Stimulated activated CD8-positive, alpha-beta memory T cell treated with anti-CD3 and anti-CD28 coated beads, Interleukin-4, amount 100 ng/mL, for 24 hours (primary cell): ENCODE measurements around the gene NR1H4.
"Not testable (repeated sequence)": the region's sequence is repeated elsewhere in the genome, so short reads cannot be mapped to it uniquely, and the experiment has no call there.

Source experiments
- DNase-seq: peaks from one replicate; pipeline ENCODE4 v3.0.0-alpha.2; 2020; ENCODE audit warnings: low read depth

NR1H4 gene

DNA sequence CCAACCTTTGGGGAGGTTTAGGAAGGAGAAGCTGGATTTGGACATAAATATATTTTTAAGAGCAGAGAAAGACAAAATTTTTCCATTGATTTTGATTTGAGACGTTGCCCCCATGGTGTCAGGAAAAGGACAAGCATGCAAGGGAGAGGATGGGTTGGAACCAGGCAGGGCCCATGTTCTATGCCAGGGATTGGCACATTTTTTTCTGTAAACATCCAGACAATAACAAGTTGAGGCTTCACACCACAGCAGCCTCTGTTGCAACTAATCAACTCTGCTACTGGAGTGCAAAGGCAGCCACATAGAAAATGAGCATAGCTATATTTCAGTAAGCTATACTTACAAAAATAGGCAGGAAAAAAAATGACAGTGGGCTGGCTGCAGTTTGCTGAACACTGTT lies 44.7 kb downstream of the NR1H4 start:
- DNase-seq: no peak

DNA sequence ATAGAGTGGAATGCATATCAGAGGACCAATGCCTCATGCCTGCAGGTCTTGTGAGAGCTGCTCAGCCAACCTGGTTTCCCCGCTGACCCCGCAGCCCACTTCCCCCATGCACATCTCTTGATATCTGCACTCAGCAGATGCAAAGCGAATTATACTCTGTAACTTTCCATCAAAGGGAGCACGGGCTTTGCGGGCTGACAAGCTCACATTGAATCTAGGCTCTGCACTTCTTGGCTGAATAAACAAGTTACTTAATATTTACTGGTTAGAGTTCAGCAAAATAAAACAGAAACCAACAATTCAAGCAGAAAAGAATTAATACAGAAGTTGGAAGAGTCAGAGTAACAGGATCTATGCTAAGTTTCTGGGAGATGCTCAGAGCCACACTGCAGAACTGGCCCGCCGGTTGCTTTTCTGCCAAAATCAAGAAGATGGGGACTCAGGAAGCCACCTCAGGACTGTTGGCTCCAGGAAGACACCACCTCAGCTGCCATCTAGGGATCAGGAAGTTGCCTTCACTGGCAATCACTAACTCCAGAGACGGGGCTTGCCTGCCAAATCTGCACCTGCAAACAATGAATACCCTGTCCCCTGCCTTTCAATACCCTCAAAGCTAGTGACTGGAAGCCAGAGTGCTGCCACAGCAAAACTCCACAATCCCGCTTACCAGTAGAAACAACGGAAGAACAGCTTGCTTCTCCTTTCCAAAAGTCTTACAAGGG lies 46.5 kb downstream of the NR1H4 start:
- no peak for DNase-seq

DNA sequence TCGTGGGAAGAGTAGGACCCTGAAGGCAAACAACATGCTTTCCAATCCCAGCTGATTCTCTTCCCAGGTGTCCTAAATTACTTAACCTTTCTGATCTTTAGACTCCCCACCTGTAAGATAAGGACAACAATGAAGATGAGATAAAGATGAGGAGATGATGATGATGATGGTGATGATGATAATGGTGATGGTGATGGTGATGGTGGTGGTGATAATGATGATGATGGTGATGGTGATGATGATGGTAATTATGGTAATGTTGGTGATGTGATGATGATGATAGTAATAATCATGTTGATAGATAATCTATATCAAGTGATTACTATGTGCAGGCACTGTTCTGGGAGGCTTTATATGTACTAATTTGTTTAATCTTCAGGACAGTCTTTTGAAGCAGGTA lies 48.3 kb downstream of the NR1H4 start:
- no peak for DNase-seq

DNA sequence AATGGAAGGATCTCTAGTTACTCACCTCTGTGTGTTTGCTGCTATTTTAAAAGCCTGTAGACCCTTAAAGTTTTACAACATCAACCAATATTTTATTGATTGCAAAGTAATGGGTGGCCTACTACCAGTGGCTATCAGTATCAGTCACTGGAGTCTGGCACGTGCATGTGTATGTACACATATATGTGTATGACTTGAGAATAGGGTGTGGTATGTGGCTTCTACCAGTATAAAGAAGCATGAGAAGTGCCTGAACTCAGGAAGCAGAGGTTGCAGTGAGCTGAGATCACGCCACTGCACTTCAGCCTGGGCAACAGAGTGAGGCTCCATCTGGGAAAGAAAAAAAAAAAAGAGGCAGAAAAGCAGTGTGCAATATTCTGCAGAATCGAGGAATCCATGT lies 54.4 kb downstream of the NR1H4 start:
- DNase-seq: no peak

DNA sequence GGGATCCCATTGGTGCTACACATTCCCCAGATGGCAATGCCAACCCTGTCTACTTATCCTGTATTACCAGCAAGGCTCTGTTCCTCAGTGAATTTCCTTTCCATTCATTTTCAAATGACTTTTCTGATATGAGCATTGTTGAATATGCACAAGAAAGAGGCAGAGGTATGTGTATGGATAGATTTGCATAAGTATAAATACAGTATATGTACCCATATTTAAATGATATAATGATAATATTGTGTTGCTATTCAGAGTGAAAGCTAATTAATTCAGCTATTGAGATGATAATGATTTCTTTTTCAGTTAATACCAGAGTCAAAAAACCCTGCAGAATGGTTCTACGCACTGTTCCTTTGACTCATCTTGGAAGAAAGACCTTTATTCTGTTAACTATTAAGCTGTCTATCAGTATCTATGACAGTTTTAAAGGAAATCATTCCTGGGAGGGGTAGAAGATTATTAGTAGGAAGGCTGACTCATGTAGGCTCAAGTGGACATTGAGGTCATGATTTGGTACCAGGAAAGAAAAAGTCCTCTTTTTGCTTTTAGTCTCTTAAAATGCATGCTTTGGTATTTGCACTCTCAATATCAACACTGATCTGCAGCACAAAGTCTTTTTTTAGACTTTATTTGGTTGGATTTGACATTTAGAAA lies 54.9 kb downstream of the NR1H4 start:
- DNase-seq: no peak

DNA sequence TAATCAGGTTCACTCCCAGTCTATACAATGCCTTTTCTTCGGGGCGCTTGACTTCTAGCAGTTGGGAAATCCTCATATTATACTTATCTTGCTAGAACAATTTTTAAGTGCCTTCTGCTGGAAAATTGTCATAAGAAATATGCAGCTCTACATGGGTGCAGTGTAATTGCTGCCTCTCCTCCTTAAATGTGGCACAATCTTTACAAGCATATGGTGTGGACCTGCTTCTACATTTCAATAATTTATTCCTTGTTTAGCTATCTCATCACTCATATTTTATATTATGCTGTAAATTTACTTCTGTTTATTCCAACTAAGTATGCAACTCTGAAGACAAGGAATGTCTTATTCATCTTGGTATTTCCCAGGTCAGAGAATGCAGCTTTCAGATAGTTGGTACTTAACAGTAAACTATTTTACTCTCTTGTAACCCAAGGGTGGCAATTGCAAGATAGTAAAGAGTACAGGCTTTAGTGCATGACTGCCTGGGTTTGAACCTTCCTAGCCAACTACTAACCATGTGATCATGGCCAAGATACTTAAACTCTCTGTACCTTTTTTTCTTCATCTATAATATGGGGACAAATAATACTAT lies 56.2 kb downstream of the NR1H4 start:
- no peak for DNase-seq

DNA sequence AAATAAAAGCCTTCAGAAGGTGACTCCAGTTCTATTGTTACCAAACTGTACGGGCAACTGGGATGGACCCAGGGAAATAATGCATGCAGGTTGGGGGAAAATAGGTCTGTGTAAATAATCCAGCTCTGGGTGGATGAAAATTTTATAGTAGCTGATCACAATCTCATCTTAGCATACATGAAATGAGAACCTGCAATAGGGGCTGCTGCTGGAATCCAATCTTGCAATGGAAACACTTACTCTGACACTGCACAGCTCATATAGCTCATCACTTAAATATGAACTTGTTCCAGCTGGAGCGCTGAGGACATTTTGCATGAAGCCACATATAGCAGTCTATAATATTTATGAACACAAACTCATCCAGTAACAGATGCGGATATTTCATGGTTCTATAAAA lies 59.7 kb downstream of the NR1H4 start:
- DNase-seq: no peak

DNA sequence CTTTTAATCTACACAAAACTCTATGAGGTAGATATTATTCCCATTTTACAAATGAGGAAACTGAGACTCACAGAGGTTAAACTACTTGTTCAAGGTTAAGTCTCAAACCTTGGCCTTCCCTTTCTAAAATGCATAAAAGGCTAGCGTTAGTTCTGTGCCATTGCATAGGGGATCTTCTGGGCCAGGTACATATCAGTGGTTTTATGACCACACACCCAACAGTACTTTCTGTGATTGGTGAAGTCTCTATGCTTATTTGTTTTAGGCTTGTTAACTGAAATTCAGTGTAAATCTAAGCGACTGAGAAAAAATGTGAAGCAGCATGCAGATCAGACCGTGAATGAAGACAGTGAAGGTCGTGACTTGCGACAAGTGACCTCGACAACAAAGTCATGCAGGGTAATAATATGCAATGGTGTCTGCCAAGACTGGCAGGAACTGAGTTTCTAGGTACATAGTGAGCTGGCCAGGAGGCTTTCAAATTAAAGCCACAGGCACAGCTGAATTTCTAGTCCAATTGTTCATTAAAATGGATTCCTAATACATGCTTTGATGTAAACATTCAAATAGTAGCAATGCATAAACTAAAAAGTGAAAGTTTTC lies 61.1 kb downstream of the NR1H4 start:
- no peak for DNase-seq

DNA sequence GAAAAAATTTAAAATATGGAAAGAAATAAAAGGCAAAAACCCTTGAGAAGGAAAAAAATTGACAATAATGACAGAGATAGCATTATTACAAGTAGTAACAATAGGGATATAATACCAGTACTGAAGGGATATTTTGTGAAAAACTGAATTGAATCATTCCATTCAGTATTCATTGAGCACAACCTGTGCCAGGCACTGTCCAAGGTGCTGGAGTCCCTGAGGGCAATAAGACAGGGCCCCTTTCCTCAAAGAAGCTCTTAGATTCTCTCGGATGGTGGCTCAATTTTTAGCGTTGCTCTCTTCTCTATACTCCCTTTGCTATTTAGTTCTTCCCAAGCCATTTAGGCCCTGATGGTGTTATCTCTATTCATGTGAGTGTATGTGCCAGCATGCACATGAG lies 65.5 kb downstream of the NR1H4 start:
- DNase-seq: peak; percentile 1

DNA sequence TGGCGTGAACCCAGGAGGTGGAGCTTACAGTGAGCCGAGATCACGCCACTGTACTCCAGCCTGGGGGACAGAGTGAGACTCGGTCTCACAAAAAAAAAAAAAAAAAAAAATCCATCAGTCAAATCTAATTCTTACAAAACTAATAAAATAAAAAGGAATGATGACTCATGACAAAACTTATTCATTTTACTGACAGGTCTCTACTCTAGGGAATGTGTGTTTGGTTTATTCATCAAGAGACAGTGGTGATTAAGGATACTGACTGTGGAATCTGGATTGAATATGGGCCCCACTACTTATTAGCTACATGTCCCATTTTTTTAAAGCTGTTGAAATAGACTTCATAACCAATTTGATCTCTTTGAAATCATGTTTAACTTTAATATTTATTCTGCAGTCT lies 70.5 kb downstream of the NR1H4 start:
- DNase-seq: no peak

DNA sequence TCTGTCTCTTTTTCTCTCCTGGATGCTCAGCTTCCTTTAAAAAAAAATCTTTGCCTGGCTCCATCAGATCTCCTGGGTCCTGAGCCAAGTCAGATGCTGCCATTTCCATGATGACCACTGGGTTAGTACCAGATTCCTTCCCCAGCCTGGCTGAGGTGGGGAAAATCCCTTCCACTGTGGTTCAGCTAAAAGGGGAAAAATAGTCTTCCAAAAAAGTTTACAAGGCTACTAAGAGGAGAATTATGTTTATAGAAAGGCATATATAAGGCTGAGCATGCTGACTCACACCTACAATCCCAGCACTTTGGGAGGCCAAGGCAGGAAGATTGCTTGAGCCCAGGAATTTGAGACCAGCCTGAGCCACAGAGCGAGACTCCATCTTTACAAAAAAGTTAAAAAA lies 71.4 kb downstream of the NR1H4 start:
- DNase-seq: no peak

DNA sequence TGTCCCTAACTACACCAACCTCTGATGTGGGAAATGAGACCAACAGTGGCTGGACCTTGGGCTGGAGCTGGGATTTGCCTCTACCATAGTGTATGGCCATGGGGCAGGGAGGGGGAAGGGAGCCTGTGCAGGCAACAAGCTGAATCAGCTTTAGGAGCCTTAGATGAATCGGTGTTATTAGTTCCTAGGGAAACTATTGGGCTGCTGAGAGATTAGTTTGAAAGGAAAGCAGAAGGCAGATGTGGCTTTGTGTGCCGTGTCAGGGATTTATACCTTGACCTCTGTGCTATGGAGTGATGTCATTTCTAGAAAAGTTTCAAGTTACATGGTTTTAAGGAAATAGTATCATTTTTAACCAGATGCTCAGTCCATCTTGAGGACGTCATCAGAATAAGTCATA lies 80.3 kb downstream of the NR1H4 start:
- DNase-seq: no peak

DNA sequence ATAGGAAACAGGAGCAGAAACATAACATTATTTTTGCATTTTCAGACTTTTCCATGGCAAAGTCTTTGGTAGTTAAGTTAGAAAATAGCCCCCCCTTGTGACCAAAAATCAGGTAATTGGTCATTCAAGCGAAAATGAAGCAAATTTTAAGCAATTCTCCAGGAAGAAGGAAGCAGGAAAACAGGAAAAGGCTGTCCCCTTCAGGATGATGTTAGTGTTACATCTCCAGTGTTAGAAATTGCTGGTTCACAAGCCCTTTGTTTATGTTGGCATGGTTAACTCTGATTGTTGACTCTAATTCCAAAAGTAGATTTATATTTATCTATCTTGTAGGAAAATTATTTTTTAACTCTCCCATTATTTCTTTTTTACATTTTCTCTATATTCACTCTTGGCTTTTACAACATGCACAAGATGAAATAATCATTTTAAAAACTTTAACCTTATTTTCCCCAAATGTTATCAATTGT lies 81.0 kb downstream of the NR1H4 start:
- no peak for DNase-seq

DNA sequence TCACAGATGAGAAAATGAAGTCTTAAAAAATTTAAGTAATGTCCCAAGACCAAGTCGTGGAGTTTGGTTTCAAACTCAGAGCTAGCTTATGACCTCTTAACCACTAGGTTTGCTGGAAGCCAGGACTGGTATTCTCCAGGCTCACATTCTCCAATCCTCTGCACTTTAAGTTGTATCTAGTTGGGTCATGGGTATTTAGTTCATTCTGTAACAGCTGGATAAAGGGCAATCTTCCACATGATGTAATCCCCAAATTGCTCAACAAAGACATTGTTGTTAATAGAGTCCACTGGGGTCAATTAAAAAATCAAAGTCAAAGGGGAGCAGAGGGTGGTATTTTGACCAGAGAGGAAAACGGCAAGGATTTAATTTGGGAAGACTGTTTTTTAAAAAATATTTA lies 82.1 kb downstream of the NR1H4 start:
- DNase-seq: no peak

DNA sequence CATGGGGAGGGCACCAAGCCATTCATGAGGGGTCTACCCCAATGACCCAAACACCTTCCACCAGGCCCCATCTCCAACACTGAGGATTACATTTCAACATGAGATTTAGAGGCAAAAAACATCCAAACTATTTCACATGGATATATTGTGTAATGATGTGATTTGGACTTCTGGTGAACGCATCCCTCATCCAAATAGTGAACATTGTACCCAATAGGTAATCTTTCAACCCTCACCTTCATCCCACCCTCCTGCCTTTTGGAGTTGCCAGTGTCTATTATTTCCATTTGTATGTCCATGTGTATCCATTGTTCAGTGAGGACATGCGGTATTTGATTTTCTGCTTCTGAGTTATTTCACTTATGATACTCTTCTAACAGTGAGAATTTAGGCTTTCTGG lies 83.7 kb downstream of the NR1H4 start:
- no peak for DNase-seq

DNA sequence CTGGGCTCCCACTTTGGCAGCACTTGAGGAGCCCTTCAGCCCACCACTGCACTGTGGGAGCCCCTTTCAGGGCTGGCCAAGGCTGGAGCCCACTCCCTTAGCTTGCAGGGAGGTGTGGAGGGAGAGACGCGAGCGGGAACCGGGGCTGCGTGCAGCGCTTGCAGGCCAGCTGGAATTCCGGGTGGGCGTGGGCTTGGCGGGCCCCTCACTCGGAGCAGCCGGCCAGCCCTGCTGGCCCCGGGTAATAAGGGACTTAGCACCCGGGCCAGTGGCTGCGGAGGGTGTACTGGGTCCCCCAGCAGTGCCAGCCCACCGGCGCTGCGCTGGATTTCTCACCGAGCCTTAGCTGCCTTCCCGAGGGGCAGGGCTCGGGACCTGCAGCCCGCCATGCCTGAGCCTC lies 85.6 kb downstream of the NR1H4 start:
- not testable (repeated sequence) for DNase-seq

DNA sequence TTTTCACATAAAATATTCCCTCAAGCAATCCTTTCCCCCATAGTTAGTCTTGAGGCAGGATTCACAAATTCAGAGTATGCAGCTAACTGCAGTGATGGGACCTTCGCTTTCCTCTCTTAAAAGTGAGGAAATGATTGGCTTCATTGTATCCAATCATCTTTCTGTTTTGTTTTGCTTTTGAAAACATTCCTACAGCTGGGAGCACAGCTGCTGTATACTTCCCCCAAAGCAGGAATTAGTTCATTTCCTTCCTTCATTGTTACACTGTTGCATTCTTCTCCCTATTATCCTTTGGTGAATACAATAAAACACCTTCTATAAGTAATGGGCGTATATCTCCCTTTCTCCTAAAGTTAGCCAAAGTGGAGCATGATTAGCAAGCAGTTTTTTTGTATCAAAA lies 90.4 kb downstream of the NR1H4 start:
- DNase-seq: no peak

DNA sequence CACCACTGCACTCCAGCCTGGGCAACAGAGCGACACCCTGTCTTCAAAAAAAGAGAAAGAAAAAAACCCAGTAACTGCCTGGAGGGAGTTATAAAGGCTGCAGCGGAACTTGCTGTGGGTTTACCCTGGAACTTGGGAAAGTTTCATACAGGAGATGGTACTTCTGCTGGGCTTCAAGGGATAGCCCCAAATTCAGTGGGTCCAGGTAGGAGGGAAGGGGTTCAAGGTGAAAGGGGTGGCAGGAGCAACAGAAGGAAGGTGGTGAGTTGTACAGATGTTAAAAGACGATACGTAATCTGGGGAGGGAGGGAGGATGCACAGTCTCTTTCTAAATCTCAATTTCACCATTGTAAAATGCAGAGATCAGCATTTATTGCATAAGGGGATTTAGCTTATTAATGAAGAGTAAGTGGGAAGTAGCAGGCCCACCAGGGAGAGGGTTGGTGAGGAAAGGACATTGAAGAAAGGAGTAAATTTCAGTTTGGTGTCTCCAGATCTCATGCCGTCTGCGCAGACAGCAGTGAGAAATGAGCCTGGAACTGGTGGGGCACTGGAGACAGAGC lies 91.3 kb downstream of the NR1H4 start:
- no peak for DNase-seq

DNA sequence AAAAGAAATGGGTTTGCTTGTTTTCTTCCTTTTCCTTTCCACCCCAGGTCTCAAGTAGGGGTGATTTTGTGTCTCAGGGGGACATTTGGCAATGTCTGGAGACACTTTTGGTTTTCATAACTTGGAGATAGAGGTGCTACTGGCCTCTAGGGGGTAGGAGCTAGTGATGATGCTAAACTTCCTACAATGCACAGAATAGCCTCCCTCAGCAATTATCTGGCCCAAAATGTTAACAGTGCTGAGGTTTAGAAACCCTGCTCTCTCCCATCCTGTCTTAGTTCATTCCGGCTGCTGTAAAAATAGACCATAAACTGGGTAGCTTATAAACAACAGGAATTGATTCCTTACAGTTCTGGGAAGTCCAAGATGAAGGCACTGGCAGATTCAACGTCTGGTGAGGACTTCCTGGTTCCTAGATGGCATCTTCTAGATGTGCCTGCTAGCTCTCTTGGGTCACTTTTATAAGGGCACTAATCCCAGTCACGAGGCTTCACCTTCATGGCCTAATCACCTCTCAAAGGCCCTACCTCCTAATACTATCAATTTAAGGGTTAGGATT lies 92.4 kb downstream of the NR1H4 start:
- no peak for DNase-seq

DNA sequence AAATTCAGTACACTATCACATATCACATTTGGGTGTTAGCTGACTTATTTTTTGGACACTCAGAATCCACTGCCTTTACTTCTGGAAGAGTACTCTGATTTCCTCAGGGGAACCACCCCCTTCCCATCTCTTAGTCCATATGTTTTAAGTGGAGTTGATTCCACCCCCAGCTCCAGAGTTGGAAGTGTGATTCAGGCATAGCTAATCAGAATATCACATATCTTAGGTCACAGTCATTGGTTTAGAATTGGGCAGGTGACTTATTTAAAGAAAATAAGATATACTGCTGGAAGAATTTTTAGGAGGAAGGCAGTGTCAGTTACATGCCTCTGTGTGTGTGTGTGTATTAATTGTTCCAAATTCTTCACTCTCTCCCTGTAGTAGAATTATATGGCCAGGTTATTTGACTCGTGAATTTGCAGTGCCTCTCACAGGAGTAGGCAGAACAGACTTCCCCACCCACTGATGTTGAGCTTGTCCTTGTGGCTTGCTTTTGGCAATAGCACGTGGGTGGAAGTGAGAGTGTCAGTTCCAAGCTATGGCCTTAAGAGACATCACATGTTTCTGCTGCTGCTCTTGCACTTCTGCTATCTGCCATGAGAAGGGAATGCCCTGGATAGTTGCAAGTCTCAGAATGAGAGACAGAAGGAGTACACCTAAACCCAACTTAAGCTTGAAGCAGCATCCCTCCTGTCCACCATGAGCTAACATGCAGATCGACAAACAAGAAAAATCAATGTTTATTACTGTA lies 93.4 kb downstream of the NR1H4 start:
- DNase-seq: no peak

DNA sequence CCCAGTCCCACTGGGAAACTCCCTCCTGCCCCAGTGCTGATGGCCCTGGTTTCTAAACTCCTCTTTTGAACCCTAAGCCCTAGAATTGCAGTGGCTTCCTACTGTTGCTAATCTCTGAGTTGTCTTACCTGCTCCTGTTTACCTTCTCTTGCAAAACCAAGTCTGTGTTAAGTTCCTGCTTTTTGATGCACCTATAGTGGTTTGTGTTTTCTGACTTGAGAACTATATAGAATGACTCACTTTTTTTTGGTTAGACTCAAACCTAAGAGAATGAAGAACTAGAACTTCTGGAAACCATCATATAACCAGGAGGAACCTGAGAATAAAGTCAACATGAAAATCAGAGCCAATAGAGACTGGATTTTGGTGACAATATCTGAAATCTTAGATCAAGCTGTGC lies 94.3 kb downstream of the NR1H4 start:
- no peak for DNase-seq

DNA sequence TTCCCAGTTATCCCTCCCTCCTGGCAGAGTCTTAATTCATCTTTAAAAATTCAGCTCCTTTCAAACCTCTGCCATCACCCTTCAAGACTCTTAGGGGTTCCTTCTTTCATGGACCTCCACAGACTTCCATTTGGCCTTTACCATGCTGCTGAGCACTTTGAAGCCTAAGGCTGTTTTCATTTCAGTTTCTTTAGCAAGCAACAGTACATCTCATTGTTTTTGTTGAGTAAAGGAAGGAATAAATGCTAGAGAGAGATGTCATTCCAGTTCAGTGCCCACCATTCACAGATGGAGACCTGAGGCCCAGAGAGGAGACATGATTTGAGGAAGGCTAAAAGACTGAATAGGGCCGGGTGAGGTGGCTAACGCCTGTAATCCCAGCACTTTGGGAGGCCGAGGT lies 98.5 kb downstream of the NR1H4 start:
- DNase-seq: no peak
